ENCODE results near the gene ZNF280A.
A peak's percentile ranks its signal among the peaks of the same experiment; 100 is the strongest.

- TF ChIP-seq POLR2AphosphoS5 (IDR thresholded peaks at IDR 0.05; ENCODE audit: low read depth, low read length) (peak; percentile 71), ZNF274 (IDR thresholded peaks at IDR 0.05; ENCODE audit: low read depth, low read length) (no peak), REST (IDR thresholded peaks at IDR 0.05; ENCODE audit: low read depth) (no peak), ATF3 (IDR thresholded peaks at IDR 0.05) (no peak), MAX (IDR thresholded peaks at IDR 0.05) (peak; percentile 85), YY1 (IDR thresholded peaks at IDR 0.05; ENCODE audit: extremely low read depth, insufficient replicate concordance, low read depth, low read length) (no peak), SIN3A (IDR thresholded peaks at IDR 0.05; ENCODE audit: low read depth) (no peak; the same call in 1 of the 2 replicates), POLR2A (IDR thresholded peaks at IDR 0.05; ENCODE audit: borderline replicate concordance, extremely low read depth, insufficient read depth, insufficient read length) (no peak), EZH2 (IDR thresholded peaks at IDR 0.05) (no peak), ELF1 (IDR thresholded peaks at IDR 0.05; ENCODE audit: borderline replicate concordance, low read depth) (no peak), SP1 (IDR thresholded peaks at IDR 0.05; ENCODE audit: low read depth) (0 out of 2 replicates have a peak, but pooled peaks have one; percentile 37)
- TF ChIP-seq, protein P1, sequence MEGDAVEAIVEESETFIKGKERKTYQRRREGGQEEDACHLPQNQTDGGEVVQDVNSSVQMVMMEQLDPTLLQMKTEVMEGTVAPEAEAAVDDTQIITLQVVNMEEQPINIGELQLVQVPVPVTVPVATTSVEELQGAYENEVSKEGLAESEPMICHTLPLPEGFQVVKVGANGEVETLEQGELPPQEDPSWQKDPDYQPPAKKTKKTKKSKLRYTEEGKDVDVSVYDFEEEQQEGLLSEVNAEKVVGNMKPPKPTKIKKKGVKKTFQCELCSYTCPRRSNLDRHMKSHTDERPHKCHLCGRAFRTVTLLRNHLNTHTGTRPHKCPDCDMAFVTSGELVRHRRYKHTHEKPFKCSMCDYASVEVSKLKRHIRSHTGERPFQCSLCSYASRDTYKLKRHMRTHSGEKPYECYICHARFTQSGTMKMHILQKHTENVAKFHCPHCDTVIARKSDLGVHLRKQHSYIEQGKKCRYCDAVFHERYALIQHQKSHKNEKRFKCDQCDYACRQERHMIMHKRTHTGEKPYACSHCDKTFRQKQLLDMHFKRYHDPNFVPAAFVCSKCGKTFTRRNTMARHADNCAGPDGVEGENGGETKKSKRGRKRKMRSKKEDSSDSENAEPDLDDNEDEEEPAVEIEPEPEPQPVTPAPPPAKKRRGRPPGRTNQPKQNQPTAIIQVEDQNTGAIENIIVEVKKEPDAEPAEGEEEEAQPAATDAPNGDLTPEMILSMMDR (IDR thresholded peaks at IDR 0.05 in 2 of 3, conservative IDR thresholded peaks at IDR 0.05 in 1 of 3; ENCODE audit: borderline replicate concordance in 1 of 3, insufficient read depth in 1 of 3, low read depth in 2 of 3, low read length in 2 of 3) = peak; percentile 6 to 80 (median 74); a peak in 5 of 6 replicates
Measured at GRCh38 chr22:22508274-22509176, 11.5 kb downstream of the ZNF280A start, which contains the start of gene ZNF280B.
